ENCODE data around the gene VIPR2.

VIPR2 gene

GRCh38 chr7:159118197-159118595 lies 26.5 kb downstream of the VIPR2 start:
- DNase-seq, result no peak

GRCh38 chr7:159117366-159118196 lies 27.1 kb downstream of the VIPR2 start:
- no peak for DNase-seq

- no peak for DNase-seq
Observed at GRCh38 chr7:159116581-159117339, 27.9 kb downstream of the VIPR2 start.

- DNase-seq, result no peak
Observed at GRCh38 chr7:159115601-159116501, 28.8 kb downstream of the VIPR2 start.

GRCh38 chr7:159114981-159115380 lies 29.7 kb downstream of the VIPR2 start:
- no peak for DNase-seq

GRCh38 chr7:159114096-159114495 lies 30.6 kb downstream of the VIPR2 start:
- DNase-seq, result no peak

- no peak for DNase-seq
Observed at GRCh38 chr7:159113056-159113455, 31.6 kb downstream of the VIPR2 start.

GRCh38 chr7:159112136-159113011 lies 32.3 kb downstream of the VIPR2 start:
- no peak for DNase-seq

- no peak for DNase-seq
Observed at GRCh38 chr7:159109653-159110035, 35.0 kb downstream of the VIPR2 start.

- DNase-seq, result no peak
Observed at GRCh38 chr7:159108941-159109652, 35.6 kb downstream of the VIPR2 start.

- DNase-seq, result no peak
Observed at GRCh38 chr7:159108491-159108890, 36.2 kb downstream of the VIPR2 start.

GRCh38 chr7:159107161-159107892 lies 37.3 kb downstream of the VIPR2 start:
- no peak for DNase-seq

- DNase-seq, result no peak
Observed at GRCh38 chr7:159105832-159106811, 38.5 kb downstream of the VIPR2 start.

GRCh38 chr7:159105066-159105780 lies 39.4 kb downstream of the VIPR2 start:
- DNase-seq, result no peak

GRCh38 chr7:159104188-159104920 lies 40.3 kb downstream of the VIPR2 start:
- no peak for DNase-seq

- DNase-seq, result no peak
Observed at GRCh38 chr7:159103382-159104187, 41.1 kb downstream of the VIPR2 start.
